ENCODE data around the gene OTOG.

OTOG gene

GRCh38 chr11:17554487-17554886, 7.4 kb downstream of the OTOG start:
- Histone ChIP-seq H3K27me3 (ENCODE audit: insufficient read depth, poor library complexity, severe bottlenecking) (no peaks in the 10 kb centered on the region), H3K27ac (replicated peaks) (no peak overlapping the region), H3K4me3 (replicated peaks; ENCODE audit: insufficient read depth, low read length) (no peak overlapping the region)
- no peak for TF ChIP-seq POLR2AphosphoS5 (IDR thresholded peaks at IDR 0.05; ENCODE audit: low read depth)
- TF ChIP-seq CTCF (IDR thresholded peaks at IDR 0.05; ENCODE audit: insufficient read depth, low read length), result no peak
- TF ChIP-seq REST (IDR thresholded peaks at IDR 0.05; ENCODE audit: insufficient replicate concordance, low read depth), result no peak
- TF ChIP-seq SPI1 (IDR thresholded peaks at IDR 0.05; ENCODE audit: borderline replicate concordance, low read depth), result no peak
- TF ChIP-seq GABPA (IDR thresholded peaks at IDR 0.05; ENCODE audit: low read depth), result no peak
- no peak for DNase-seq (ENCODE audit: low read depth in 1 of 2, low spot score in 1 of 2)

- no peaks in the 10 kb centered on the region for H3K27me3 ChIP-seq (ENCODE audit: insufficient read depth, poor library complexity, severe bottlenecking)
- DNase-seq (ENCODE audit: low read depth in 1 of 2, low spot score in 1 of 2), result no peak
- TF ChIP-seq SPI1 (IDR thresholded peaks at IDR 0.05; ENCODE audit: borderline replicate concordance, low read depth), result no peak
- no peak for TF ChIP-seq GABPA (IDR thresholded peaks at IDR 0.05; ENCODE audit: low read depth)
- TF ChIP-seq CTCF (IDR thresholded peaks at IDR 0.05; ENCODE audit: insufficient read depth, low read length), result no peak
- TF ChIP-seq REST (IDR thresholded peaks at IDR 0.05; ENCODE audit: insufficient replicate concordance, low read depth), result no peak
- TF ChIP-seq POLR2AphosphoS5 (IDR thresholded peaks at IDR 0.05; ENCODE audit: low read depth), result no peak
- no peak overlapping the region for H3K27ac ChIP-seq (replicated peaks)
- H3K4me3 ChIP-seq (replicated peaks; ENCODE audit: insufficient read depth, low read length), result no peak overlapping the region
Observed at GRCh38 chr11:17556999-17557398, 9.9 kb downstream of the OTOG start.

GRCh38 chr11:17558025-17558780, 11.1 kb downstream of the OTOG start:
- no peak for TF ChIP-seq REST (IDR thresholded peaks at IDR 0.05; ENCODE audit: insufficient replicate concordance, low read depth)
- TF ChIP-seq GABPA (IDR thresholded peaks at IDR 0.05; ENCODE audit: low read depth), result no peak
- no peak for TF ChIP-seq POLR2AphosphoS5 (IDR thresholded peaks at IDR 0.05; ENCODE audit: low read depth)
- H3K4me3 ChIP-seq (replicated peaks; ENCODE audit: insufficient read depth, low read length), result no peak overlapping the region
- DNase-seq (ENCODE audit: low read depth in 1 of 2, low spot score in 1 of 2), result no peak
- no peak overlapping the region for H3K27ac ChIP-seq (replicated peaks)
- no peaks in the 10 kb centered on the region for H3K27me3 ChIP-seq (ENCODE audit: insufficient read depth, poor library complexity, severe bottlenecking)

All from HL-60 (cell line).